Measurements from ENCODE around the gene HS3ST4. TPM values are rescaled to one million over a fixed set of nuclear protein-coding genes. Genes with fewer than 3 reads are reported as not detected.

HS3ST4 gene
- total and polyA plus RNA-seq, 2 of the 4 experiments (the other 2 are of a cell fraction), result not detected

- DNase-seq (no peak), ATAC-seq (ENCODE audit: low read depth) (no peak)
- no peak overlapping the region for H2BK5ac ChIP-seq (ENCODE audit: low read depth, low read length, poor library complexity, severe bottlenecking)
- H3K9me1 ChIP-seq (ENCODE audit: insufficient read depth, low read length), result no peaks in the 10 kb centered on the region
- H2AFZ ChIP-seq (replicated peaks; ENCODE audit: low read length, poor library complexity), result no peak overlapping the region
- H3K4me3 ChIP-seq (ENCODE audit: insufficient read depth, low read depth, low read length), result no peak overlapping the region
- no peaks in the 10 kb centered on the region for H3K4me1 ChIP-seq (ENCODE audit: control insufficient read depth, insufficient read depth, low read length)
- TF ChIP-seq CEBPB (IDR thresholded peaks at IDR 0.05; ENCODE audit: low read depth, low read length) (no peak), RFX5 (IDR thresholded peaks at IDR 0.05; ENCODE audit: low read depth, low read length) (no peak), MXI1 (IDR thresholded peaks at IDR 0.05; ENCODE audit: borderline replicate concordance, low read depth, low read length) (no peak), USF2 (IDR thresholded peaks at IDR 0.05; ENCODE audit: low read depth, low read length) (no peak), FOS (IDR thresholded peaks at IDR 0.05; ENCODE audit: low read depth, low read length) (no peak), BHLHE40 (IDR thresholded peaks at IDR 0.05; ENCODE audit: low read depth, low read length) (no peak), CTCF (conservative IDR thresholded peaks at IDR 0.05; ENCODE audit: low read depth, low read length) (no peak), RAD21 (IDR thresholded peaks at IDR 0.05; ENCODE audit: low read length) (no peak)
- no peak overlapping the region for H3K14ac ChIP-seq (replicated peaks; ENCODE audit: low read depth, low read length)
- H3K18ac ChIP-seq (ENCODE audit: low read depth, low read length), result no peak overlapping the region
- H3K9me3 ChIP-seq (ENCODE audit: control insufficient read depth, insufficient read depth, low read length), result peaks cover 16% of the 10 kb centered on the region
- H4K8ac ChIP-seq (ENCODE audit: low read depth in 2 of 2, low read length in 2 of 2), result no peak overlapping the region
- CTCF ChIA-PET, result no interaction called here
- dilution Hi-C loops (cut with HindIII; ENCODE audit: low sequenced_read_pairs, unreplicated experiment), result no loop called here
- H3K23ac ChIP-seq (ENCODE audit: low read depth, low read length), result no peak overlapping the region
- H3K4ac ChIP-seq (ENCODE audit: low read depth, low read length), result no peak overlapping the region
- H4K20me1 ChIP-seq (ENCODE audit: insufficient read depth, low read length), result no peaks in the 10 kb centered on the region
- intact Hi-C loops (cut with micrococcal nuclease), result no loop called here
- H3K56ac ChIP-seq (ENCODE audit: extremely low read depth, insufficient read depth, low read length), result no peak overlapping the region
- BruUV-seq (replicated peaks), result no TSS peak
- in situ Hi-C loops (cut with MboI; ENCODE audit: low sequenced_read_pairs), result no loop called here
- no peak overlapping the region for H4K91ac ChIP-seq (ENCODE audit: insufficient read depth, low read depth, low read length)
- no peak overlapping the region for H3K27ac ChIP-seq (ENCODE audit: insufficient read depth, low read length)
- H4K5ac ChIP-seq (ENCODE audit: low read depth, low read length), result no peak overlapping the region
- no peak overlapping the region for H3K9ac ChIP-seq (ENCODE audit: low read depth, low read length)
- H2BK20ac ChIP-seq (ENCODE audit: low read depth, low read length), result no peak overlapping the region
- 0% methylated on average over 2 of the region's 4 CpGs; no CpG with 5 or more reads in 1 of the 2 experiments for WGBS, 2 experiments (ENCODE audit: extremely low coverage in 2 of 2, insufficient read length in 1 of 2)
- H3K27me3 ChIP-seq (ENCODE audit: control insufficient read depth, insufficient read depth, low read length), result no peaks in the 10 kb centered on the region
- no peak overlapping the region for H3K4me2 ChIP-seq (ENCODE audit: low read depth, low read length)
- no peaks in the 10 kb centered on the region for H3K36me3 ChIP-seq (ENCODE audit: control insufficient read depth, insufficient read depth, low read length)
- no peak overlapping the region for H2AK5ac ChIP-seq (ENCODE audit: low read depth, low read length)
- no peak overlapping the region for H2AK9ac ChIP-seq (replicated peaks; ENCODE audit: low read depth, low read length, poor library complexity)
- H3K79me1 ChIP-seq (ENCODE audit: low read depth in 1 of 2, low read length in 2 of 2), result no peaks in the 10 kb centered on the region
- POLR2A ChIA-PET (ENCODE audit: unreplicated experiment), result no interaction called here
- no peak overlapping the region for H2BK120ac ChIP-seq (ENCODE audit: low read depth, low read length)
- H2BK15ac ChIP-seq (ENCODE audit: low read depth, low read length), result no peak overlapping the region
These were observed 203.6 kb downstream of the HS3ST4 start for GRCh38 chr16:25895380-25895779.

Measured in IMR-90 (cell line).